Fibroblast of lung (primary cell): ENCODE data around the gene MYOT. TPM values are rescaled to one million over a fixed set of nuclear protein-coding genes. Genes with fewer than 3 reads are reported as not detected.

Experiments used
- DNase-seq, 2 donors: peaks; one replicate each; pipeline versions ENCODE4 v3.0.0 to v3.0.0-alpha.2; 2010; ENCODE audit warnings: low read depth in 2 of 2
- H2AFZ ChIP-seq: 2 replicates; pipeline ENCODE4 v1.5.1; 2012; ENCODE audit warnings: low read length, control low read depth, inconsistent platforms
- H3K27ac ChIP-seq: 2 replicates; pipeline ENCODE4 v1.5.1; 2011; ENCODE audit warnings: low read length, control low read depth; ENCODE audit not compliant: insufficient read depth
- H3K27me3 ChIP-seq: 2 replicates; pipeline ENCODE4 v1.5.1; 2011; ENCODE audit warnings: mild to moderate bottlenecking, low read length; ENCODE audit not compliant: control insufficient read depth, insufficient read depth
- H3K36me3 ChIP-seq: 2 replicates; pipeline ENCODE4 v1.5.1; 2011; ENCODE audit warnings: low read length; ENCODE audit not compliant: control insufficient read depth, insufficient read depth
- H3K4me1 ChIP-seq: 2 replicates; pipeline ENCODE4 v1.5.1; 2011; ENCODE audit warnings: low read length; ENCODE audit not compliant: control insufficient read depth, insufficient read depth; ENCODE audit errors: extremely low read depth
- H3K4me2 ChIP-seq: 2 replicates; pipeline ENCODE4 v1.5.1; 2011; ENCODE audit warnings: low read length, control low read depth; ENCODE audit not compliant: insufficient read depth; ENCODE audit errors: extremely low read depth
- H3K4me3 ChIP-seq, 4 experiments: fragments of 200-600 bp in 1 of 4; sonication (generic) in 1 of 4; replicated peaks in 1 of 4; 2 replicates each; pipeline ENCODE4 v1.5.1; 2011 to 2016; ENCODE audit warnings: low read length in 4 of 4, low read depth in 3 of 4, mild to moderate bottlenecking in 3 of 4, control low read depth in 2 of 4, inconsistent platforms in 1 of 4, mixed read lengths in 1 of 4; ENCODE audit not compliant: insufficient read depth in 1 of 4; ENCODE audit errors: control extremely low read depth in 1 of 4
- H3K79me2 ChIP-seq: 2 replicates; pipeline ENCODE4 v1.5.1; 2012; ENCODE audit warnings: mild to moderate bottlenecking, low read length, inconsistent platforms; ENCODE audit not compliant: control insufficient read depth, insufficient read depth
- H3K9ac ChIP-seq: 2 replicates; pipeline ENCODE4 v1.5.1; 2011; ENCODE audit warnings: mild to moderate bottlenecking, low read length, control low read depth; ENCODE audit not compliant: insufficient read depth
- H3K9me3 ChIP-seq: 2 replicates; pipeline ENCODE4 v1.5.1; 2012; ENCODE audit warnings: low read depth, low read length; ENCODE audit not compliant: control insufficient read depth, insufficient read depth
- H4K20me1 ChIP-seq: 2 replicates; pipeline ENCODE4 v1.5.1; 2011; ENCODE audit warnings: low read length; ENCODE audit not compliant: control insufficient read depth, insufficient read depth; ENCODE audit errors: extremely low read depth
- CTCF ChIP-seq, 2 donors: IDR thresholded peaks in 1 of 2; conservative IDR thresholded peaks in 1 of 2; 1 replicate in 1 of 2; 2 replicates in 1 of 2; pipeline ENCODE4 v1.5.1; 2011 to 2012; ENCODE audit warnings: low read length in 2 of 2, control low read depth in 1 of 2, inconsistent platforms in 1 of 2, low read depth in 1 of 2, mild to moderate bottlenecking in 1 of 2
- EZH2 ChIP-seq: IDR thresholded peaks from 2 replicates; pipeline ENCODE4 v1.5.1; 2012; ENCODE audit warnings: low read length, control low read depth, mild to moderate bottlenecking; ENCODE audit errors: missing control alignments
- polyA plus RNA-seq, 2 donors: library from polyadenylated mRNA; depleted of rRNA in 1 of 2; stranded (reverse) in 1 of 2; unstranded in 1 of 2; fragments of >200 nt; gene quantifications; 2 replicates each; pipeline ENCODE4 v1.2.1, GENCODE V29; 2011 to 2012; ENCODE audit warnings: missing spikeins in 1 of 2
- total RNA-seq: library from RNA; depleted of rRNA; stranded (reverse); fragments of >200 nt; gene quantifications from 2 replicates; pipeline ENCODE4 v1.2.1, GENCODE V29; 2014

MYOT gene
- total and polyA plus RNA-seq, 2 donors (not counting 1 experiment from before 2014, with no cell fraction given): not detected

- Histone ChIP-seq H3K27ac (peak overlapping the region; percentile 65), H3K4me3 (peak overlapping the region in 3 of 4 experiments; percentile 40 to 59 (median 56)), H3K4me1 (no peaks in the 10 kb centered on the region), H3K9ac (no peak overlapping the region), H3K36me3 (no peaks in the 10 kb centered on the region), H3K27me3 (no peaks in the 10 kb centered on the region), H4K20me1 (no peaks in the 10 kb centered on the region), H3K79me2 (no peaks in the 10 kb centered on the region), H3K9me3 (no peaks in the 10 kb centered on the region), H2AFZ (peak overlapping the region; percentile 90), H3K4me2 (peak overlapping the region; percentile 87)
- peak in 1 of 2 donors; percentile 1 for DNase-seq
- TF ChIP-seq EZH2: no peak
- TF ChIP-seq CTCF (conservative IDR thresholded peaks at IDR 0.05 in 1 of 2, IDR thresholded peaks at IDR 0.05 in 1 of 2; ENCODE audit: low read depth in 1 of 2, low read length in 2 of 2): no peak
Measured at GRCh38 chr5:137888466-137888862, 20.8 kb downstream of the MYOT start.

- H3K9me3 ChIP-seq: no peaks in the 10 kb centered on the region
- peak within 1 kb of the TSS; percentile 87 for H3K4me2 ChIP-seq
- H3K4me1 ChIP-seq: no peaks in the 10 kb centered on the region
- no peaks in the 10 kb centered on the region for H4K20me1 ChIP-seq
- peak; percentile 88 to 90 for DNase-seq
- H3K27me3 ChIP-seq: no peaks in the 10 kb centered on the region
- TF ChIP-seq CTCF (conservative IDR thresholded peaks at IDR 0.05 in 1 of 2, IDR thresholded peaks at IDR 0.05 in 1 of 2; ENCODE audit: low read depth in 1 of 2, low read length in 2 of 2): peak in 1 of 2 donors; percentile 7
- TF ChIP-seq EZH2: no peak
- peak within 1 kb of the TSS; percentile 90 for H2AFZ ChIP-seq
- no peaks in the 10 kb centered on the region for H3K36me3 ChIP-seq
- H3K79me2 ChIP-seq: no peaks in the 10 kb centered on the region
- peak within 1 kb of the TSS; percentile 65 for H3K27ac ChIP-seq
- H3K4me3 ChIP-seq: peak within 1 kb of the TSS; percentile 40 to 59 (median 54)
- peak within 1 kb of the TSS; percentile 41 for H3K9ac ChIP-seq
Measured at GRCh38 chr5:137888863-137889759, 21.5 kb downstream of the MYOT start, which contains the start of gene PKD2L2. Gene PKD2L2 (plus strand): TSS chr5:137889457. CDS start chr5:137889492, 35 bp downstream.

GRCh38 chr5:137890845-137891244, 23.2 kb downstream of the MYOT start:
- Histone ChIP-seq H3K9me3 (no peaks in the 10 kb centered on the region), H3K79me2 (no peaks in the 10 kb centered on the region), H3K27ac (no peak overlapping the region), H3K4me2 (no peak overlapping the region), H3K4me1 (no peaks in the 10 kb centered on the region), H2AFZ (no peak overlapping the region), H3K9ac (no peak overlapping the region), H3K4me3 (no peak overlapping the region), H4K20me1 (no peaks in the 10 kb centered on the region), H3K27me3 (no peaks in the 10 kb centered on the region), H3K36me3 (no peaks in the 10 kb centered on the region)
- TF ChIP-seq EZH2: no peak
- no peak for TF ChIP-seq CTCF (conservative IDR thresholded peaks at IDR 0.05 in 1 of 2, IDR thresholded peaks at IDR 0.05 in 1 of 2; ENCODE audit: low read depth in 1 of 2, low read length in 2 of 2)
- no peak for DNase-seq
